ENCODE measurements around the gene DNAAF1. TPM values are rescaled to one million over a fixed set of nuclear protein-coding genes. Genes with fewer than 3 reads are reported as not detected.
A peak's percentile ranks its signal among the peaks of the same experiment; 100 is the strongest.
"Not testable (repeated sequence)": the region's sequence is repeated elsewhere in the genome, so short reads cannot be mapped to it uniquely, and the experiment has no call there.

DNAAF1 gene
- total RNA-seq, 1 donor from 2014 or later = not detected

DNA sequence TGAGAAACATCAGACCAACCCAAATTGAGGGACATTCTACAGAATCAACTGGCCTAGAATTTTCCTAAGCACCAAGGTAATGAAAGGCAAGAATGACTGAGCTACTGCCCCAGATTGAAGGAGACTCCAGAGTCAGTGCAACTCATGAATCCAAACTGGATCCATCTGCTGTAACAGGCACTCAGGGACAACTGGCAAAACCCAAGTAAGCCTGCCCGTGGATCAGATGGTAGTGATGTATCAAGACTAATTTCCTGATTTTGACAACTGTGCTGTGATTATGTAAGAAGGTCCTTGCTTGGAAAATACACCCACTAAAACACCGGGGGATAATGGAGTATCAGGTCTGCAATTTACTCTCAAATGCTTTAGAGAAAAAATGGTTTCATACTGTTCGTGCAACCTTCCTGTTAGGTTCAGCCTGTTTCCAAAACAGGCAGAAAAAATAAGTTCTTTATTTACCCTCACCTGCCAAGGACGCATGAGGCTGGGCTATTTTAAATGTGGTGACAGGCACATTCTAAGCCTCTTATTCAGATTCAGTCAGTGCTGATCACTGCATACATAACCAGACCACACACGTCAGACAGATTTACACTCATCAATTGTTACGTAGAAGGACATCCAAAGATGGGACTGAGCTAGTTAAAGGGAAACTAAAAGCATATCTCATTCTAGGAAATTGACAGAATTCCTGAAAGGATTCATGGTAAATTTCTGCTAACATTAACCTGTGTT is 35.3 kb upstream of the DNAAF1 start:
- Histone ChIP-seq H3K27ac (ENCODE audit: low read depth, low read length) (peak overlapping the region; percentile 68), H3K9me3 (ENCODE audit: control insufficient read depth in 3 of 3, low read length in 3 of 3) (no peaks in the 10 kb centered on the region), H3K27me3 (ENCODE audit: control insufficient read depth in 3 of 3, insufficient read depth in 3 of 3, low read length in 3 of 3) (no peaks in the 10 kb centered on the region), H3K4me1 (ENCODE audit: control insufficient read depth in 3 of 3, insufficient read depth in 3 of 3, low read length in 3 of 3) (peaks cover 17 to 42% (median 41%) of the 10 kb centered on the region in 3 donors), H3K36me3 (ENCODE audit: control insufficient read depth in 3 of 3, insufficient read depth in 3 of 3, low read length in 3 of 3) (peaks cover 0 to 10% (median 9%) of the 10 kb centered on the region in 3 donors), H3K9ac (ENCODE audit: low read depth in 1 of 3, low read length in 3 of 3) (peak overlapping the region in 2 of 3 donors; percentile 17 to 28), H3K4me3 (ENCODE audit: low read length in 3 of 3) (no peak overlapping the region)

DNA sequence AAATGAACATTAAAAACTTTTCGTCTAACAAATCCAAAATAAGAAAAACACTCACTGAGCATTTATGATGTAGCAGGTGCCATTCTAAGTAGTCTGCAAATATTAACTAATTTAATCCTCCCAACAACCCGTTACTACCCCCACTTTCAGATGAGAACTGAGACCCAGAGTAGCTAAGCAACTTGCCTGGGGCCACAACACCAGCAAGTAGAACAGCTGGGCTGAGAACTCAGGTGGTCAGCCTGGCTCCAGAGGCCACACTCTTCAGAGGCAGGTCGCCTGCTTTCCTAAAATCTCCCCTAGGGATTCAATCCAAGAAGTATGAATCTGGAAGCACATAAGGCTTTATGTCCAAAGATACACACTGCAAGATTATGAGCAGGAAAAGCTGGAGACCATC is 34.6 kb upstream of the DNAAF1 start:
- H3K27me3 ChIP-seq (ENCODE audit: control insufficient read depth in 3 of 3, insufficient read depth in 3 of 3, low read length in 3 of 3) = no peaks in the 10 kb centered on the region
- peak overlapping the region in 1 of 3 donors; percentile 50 for H3K9ac ChIP-seq (ENCODE audit: low read depth in 1 of 3, low read length in 3 of 3)
- H3K27ac ChIP-seq (ENCODE audit: low read depth, low read length) = peak overlapping the region; percentile 68
- peaks cover 22 to 49% (median 45%) of the 10 kb centered on the region in 3 donors for H3K4me1 ChIP-seq (ENCODE audit: control insufficient read depth in 3 of 3, insufficient read depth in 3 of 3, low read length in 3 of 3)
- H3K4me3 ChIP-seq (ENCODE audit: low read length in 3 of 3) = no peak overlapping the region
- H3K9me3 ChIP-seq (ENCODE audit: control insufficient read depth in 3 of 3, low read length in 3 of 3) = no peaks in the 10 kb centered on the region
- peaks cover 0 to 10% (median 7%) of the 10 kb centered on the region in 3 donors for H3K36me3 ChIP-seq (ENCODE audit: control insufficient read depth in 3 of 3, insufficient read depth in 3 of 3, low read length in 3 of 3)

DNA sequence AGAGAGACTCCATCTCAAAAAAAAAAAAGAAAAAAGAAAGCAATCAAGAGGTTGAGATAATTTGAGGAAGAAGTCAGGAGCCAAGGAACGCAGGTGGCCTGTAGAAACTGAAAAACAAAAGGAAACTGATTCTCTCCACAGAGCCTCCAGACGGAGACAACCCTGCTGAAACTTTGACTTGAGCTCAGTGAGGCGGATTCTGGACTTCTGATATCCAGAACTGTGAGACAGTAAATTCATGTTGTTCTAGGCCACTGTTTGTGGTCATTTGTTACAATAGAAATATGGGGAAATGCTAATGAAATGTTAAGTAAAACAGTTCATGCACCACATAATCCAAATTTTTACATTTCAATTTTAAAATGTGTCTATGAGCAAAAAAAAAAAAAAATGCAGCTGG is 33.6 kb upstream of the DNAAF1 start:
- no peaks in the 10 kb centered on the region for H3K27me3 ChIP-seq (ENCODE audit: control insufficient read depth in 3 of 3, insufficient read depth in 3 of 3, low read length in 3 of 3)
- peaks cover 0 to 8% (median 7%) of the 10 kb centered on the region in 3 donors for H3K36me3 ChIP-seq (ENCODE audit: control insufficient read depth in 3 of 3, insufficient read depth in 3 of 3, low read length in 3 of 3)
- no peak overlapping the region for H3K9ac ChIP-seq (ENCODE audit: low read depth in 1 of 3, low read length in 3 of 3)
- H3K4me1 ChIP-seq (ENCODE audit: control insufficient read depth in 3 of 3, insufficient read depth in 3 of 3, low read length in 3 of 3) = peaks cover 26 to 47% (median 41%) of the 10 kb centered on the region in 3 donors
- H3K27ac ChIP-seq (ENCODE audit: low read depth, low read length) = no peak overlapping the region
- no peaks in the 10 kb centered on the region for H3K9me3 ChIP-seq (ENCODE audit: control insufficient read depth in 3 of 3, low read length in 3 of 3)
- no peak overlapping the region for H3K4me3 ChIP-seq (ENCODE audit: low read length in 3 of 3)

DNA sequence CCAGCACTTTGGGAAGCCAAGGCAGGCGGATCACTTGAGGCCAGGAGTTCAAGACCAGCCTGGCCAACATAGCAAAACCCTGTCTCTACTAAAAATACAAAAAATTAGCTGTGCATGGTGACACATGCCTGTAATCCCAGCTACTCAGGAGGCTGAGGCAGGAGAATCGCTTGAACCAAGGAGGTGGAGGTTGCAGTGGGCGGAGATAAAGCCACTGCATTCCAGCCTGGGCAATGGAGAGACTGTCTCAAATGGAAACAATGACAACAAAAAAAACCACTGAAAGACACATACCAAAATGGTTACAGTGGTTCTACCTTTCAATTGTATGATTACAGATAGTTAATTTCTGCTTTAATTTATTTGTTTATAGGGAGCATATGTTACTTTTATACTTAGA is 33.2 kb upstream of the DNAAF1 start:
- H3K27ac ChIP-seq (ENCODE audit: low read depth, low read length); H3K27me3 ChIP-seq (ENCODE audit: control insufficient read depth in 3 of 3, insufficient read depth in 3 of 3, low read length in 3 of 3); H3K9me3 ChIP-seq (ENCODE audit: control insufficient read depth in 3 of 3, low read length in 3 of 3); H3K36me3 ChIP-seq (ENCODE audit: control insufficient read depth in 3 of 3, insufficient read depth in 3 of 3, low read length in 3 of 3); H3K9ac ChIP-seq (ENCODE audit: low read depth in 1 of 3, low read length in 3 of 3); H3K4me3 ChIP-seq (ENCODE audit: low read length in 3 of 3): not testable (repeated sequence)
- H3K4me1 ChIP-seq (ENCODE audit: control insufficient read depth in 3 of 3, insufficient read depth in 3 of 3, low read length in 3 of 3) = peaks cover 26 to 45% (median 37%) of the 10 kb centered on the region in 3 donors

DNA sequence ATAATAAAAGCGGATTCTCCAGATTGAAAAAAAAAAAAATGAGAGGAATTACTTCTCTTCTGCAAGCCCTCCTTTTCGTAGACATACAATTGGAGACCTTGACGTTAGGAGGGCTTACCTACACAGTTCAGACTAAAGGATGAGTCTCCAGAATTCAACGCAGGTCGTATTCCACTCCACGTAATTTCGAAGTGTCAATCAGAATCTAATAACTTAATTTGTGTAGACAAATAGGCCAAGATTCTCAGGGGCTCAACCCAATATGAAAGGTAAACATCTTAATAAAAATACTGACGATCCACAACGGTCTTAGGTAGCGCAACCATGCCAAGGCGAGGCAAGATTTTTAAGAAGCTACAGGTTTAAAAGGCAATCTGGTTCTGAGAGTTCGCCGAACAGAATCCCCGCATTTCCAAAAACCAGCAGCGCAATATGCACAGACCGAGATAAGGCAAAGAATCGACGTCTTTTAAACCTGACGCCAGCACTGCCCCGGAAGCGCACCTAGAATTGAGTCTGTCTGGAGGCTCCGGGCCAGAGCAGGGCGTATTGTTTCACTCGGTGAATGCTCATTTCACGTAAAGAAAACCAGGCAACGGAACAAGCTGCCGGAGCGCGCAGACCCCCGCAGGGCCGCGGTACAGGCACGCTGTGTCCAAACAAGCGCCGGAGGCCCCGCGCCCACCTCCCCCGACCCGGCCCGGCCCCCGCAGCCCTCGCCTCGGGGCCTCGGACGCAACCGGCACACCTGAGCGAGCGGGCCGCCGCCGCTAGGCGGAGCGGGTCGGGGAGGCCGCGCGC is 29.0 kb upstream of the DNAAF1 start:
- Histone ChIP-seq H3K4me3 (ENCODE audit: low read length in 3 of 3) (peak overlapping the region; percentile 92 to 97 (median 96)), H3K27ac (ENCODE audit: low read depth, low read length) (peak overlapping the region; percentile 90), H3K27me3 (ENCODE audit: control insufficient read depth in 3 of 3, insufficient read depth in 3 of 3, low read length in 3 of 3) (no peaks in the 10 kb centered on the region), H3K9ac (ENCODE audit: low read depth in 1 of 3, low read length in 3 of 3) (peak overlapping the region; percentile 97 to 99 (median 98)), H3K36me3 (ENCODE audit: control insufficient read depth in 3 of 3, insufficient read depth in 3 of 3, low read length in 3 of 3) (peaks cover 0 to 3% (median 0%) of the 10 kb centered on the region in 3 donors), H3K4me1 (ENCODE audit: control insufficient read depth in 3 of 3, insufficient read depth in 3 of 3, low read length in 3 of 3) (peaks cover 11 to 23% (median 18%) of the 10 kb centered on the region in 3 donors), H3K9me3 (ENCODE audit: control insufficient read depth in 3 of 3, low read length in 3 of 3) (no peaks in the 10 kb centered on the region)

DNA sequence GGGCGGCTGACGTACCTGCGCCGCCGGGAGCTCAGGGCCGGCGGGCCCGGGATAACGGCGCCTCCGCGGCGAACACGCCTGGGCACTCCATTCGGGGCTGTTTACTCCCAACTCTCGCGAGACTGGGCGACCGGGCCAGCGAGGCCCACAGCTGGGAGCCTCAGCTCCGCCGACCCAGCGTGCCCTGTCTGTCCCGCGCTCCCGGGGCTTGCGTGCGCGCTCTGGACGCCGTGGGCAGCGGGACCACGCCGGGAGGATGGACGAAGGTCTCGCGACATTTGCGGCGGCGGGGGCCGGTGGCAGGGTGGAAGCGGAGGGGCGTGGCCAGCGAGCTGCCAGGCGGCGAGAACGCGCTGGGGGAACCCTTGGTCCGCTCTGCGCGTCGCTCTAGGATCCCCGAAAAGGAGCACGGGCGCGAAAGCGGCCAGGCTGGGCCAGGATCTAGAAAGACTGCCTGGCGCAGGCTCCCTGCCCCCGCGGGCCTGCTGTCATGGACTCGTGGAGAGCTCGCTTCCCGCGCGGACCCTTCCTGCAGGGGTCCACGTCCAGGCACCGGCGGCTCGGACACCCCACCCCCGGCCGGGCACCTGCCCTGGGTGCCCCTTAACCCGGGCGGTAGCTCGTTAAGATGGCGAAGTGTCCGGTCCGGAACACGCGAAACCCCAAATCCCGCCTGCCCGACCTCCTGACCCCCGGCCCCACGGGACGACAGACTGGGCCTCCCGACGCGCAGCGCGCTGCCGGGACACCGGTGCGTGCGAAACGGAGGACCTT is 28.2 kb upstream of the DNAAF1 start, which contains the start of gene MBTPS1:
Gene MBTPS1 (minus strand): TSS at position 223 of the 774 bp plus-strand sequence. CDS start 15,159 bp downstream, outside the sequence.
- Histone ChIP-seq H3K4me1 (ENCODE audit: control insufficient read depth in 3 of 3, insufficient read depth in 3 of 3, low read length in 3 of 3) (peaks cover 11 to 23% (median 18%) of the 10 kb centered on the region in 3 donors), H3K27ac (ENCODE audit: low read depth, low read length) (peak within 1 kb of the TSS; percentile 90), H3K4me3 (ENCODE audit: low read length in 3 of 3) (peak within 1 kb of the TSS; percentile 92 to 97 (median 96)), H3K36me3 (ENCODE audit: control insufficient read depth in 3 of 3, insufficient read depth in 3 of 3, low read length in 3 of 3) (peaks cover 0 to 5% (median 0%) of the 10 kb centered on the region in 3 donors), H3K9me3 (ENCODE audit: control insufficient read depth in 3 of 3, low read length in 3 of 3) (no peaks in the 10 kb centered on the region), H3K9ac (ENCODE audit: low read depth in 1 of 3, low read length in 3 of 3) (peak within 1 kb of the TSS; percentile 97 to 99 (median 98)), H3K27me3 (ENCODE audit: control insufficient read depth in 3 of 3, insufficient read depth in 3 of 3, low read length in 3 of 3) (no peaks in the 10 kb centered on the region)

DNA sequence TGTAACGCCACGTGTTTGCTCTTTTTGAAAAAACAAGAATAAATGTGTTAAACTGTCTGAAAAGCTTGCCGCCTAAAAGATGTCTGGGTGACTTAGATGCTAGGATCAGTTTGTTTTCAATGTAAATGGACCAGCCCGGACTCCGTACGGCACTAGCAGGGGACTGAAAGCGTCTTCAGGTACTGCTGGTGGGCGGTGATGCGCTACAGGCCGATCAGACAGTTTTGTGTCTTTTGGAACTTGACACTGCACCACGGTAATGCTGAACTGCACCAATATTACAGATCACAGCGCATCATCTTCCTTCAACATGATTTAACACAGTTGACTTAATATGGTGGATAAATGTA is 27.6 kb upstream of the DNAAF1 start:
- H3K4me1 ChIP-seq (ENCODE audit: control insufficient read depth in 3 of 3, insufficient read depth in 3 of 3, low read length in 3 of 3) = peaks cover 11 to 23% (median 18%) of the 10 kb centered on the region in 3 donors
- peaks cover 0 to 6% (median under 1%) of the 10 kb centered on the region in 3 donors for H3K36me3 ChIP-seq (ENCODE audit: control insufficient read depth in 3 of 3, insufficient read depth in 3 of 3, low read length in 3 of 3)
- no peaks in the 10 kb centered on the region for H3K9me3 ChIP-seq (ENCODE audit: control insufficient read depth in 3 of 3, low read length in 3 of 3)
- peak overlapping the region; percentile 97 to 99 (median 98) for H3K9ac ChIP-seq (ENCODE audit: low read depth in 1 of 3, low read length in 3 of 3)
- peak overlapping the region; percentile 92 to 97 (median 96) for H3K4me3 ChIP-seq (ENCODE audit: low read length in 3 of 3)
- H3K27me3 ChIP-seq (ENCODE audit: control insufficient read depth in 3 of 3, insufficient read depth in 3 of 3, low read length in 3 of 3) = no peaks in the 10 kb centered on the region
- H3K27ac ChIP-seq (ENCODE audit: low read depth, low read length) = peak overlapping the region; percentile 90

DNA sequence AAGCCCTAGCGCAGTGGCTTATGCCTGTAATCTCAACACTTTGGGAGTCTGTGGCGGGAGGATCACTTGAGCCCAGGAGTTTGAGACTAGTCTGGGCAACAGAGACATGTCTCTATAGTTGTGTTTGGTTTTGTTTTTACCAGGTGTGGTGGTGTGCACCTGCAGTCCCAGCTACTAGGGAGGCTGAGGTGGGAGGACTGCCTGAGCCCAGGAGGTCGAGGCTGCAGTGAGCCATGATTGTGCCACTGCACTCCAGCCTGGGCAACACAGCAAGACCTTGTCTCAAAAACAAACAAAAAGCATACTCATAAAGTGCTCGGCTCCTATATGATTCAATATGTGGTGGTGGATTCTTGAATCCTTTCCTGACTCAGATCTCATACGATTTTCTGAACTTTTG is 26.8 kb upstream of the DNAAF1 start:
- H3K9me3 ChIP-seq (ENCODE audit: control insufficient read depth in 3 of 3, low read length in 3 of 3); H3K4me3 ChIP-seq (ENCODE audit: low read length in 3 of 3); H3K27ac ChIP-seq (ENCODE audit: low read depth, low read length); H3K27me3 ChIP-seq (ENCODE audit: control insufficient read depth in 3 of 3, insufficient read depth in 3 of 3, low read length in 3 of 3); H3K9ac ChIP-seq (ENCODE audit: low read depth in 1 of 3, low read length in 3 of 3): not testable (repeated sequence)
- Histone ChIP-seq H3K4me1 (ENCODE audit: control insufficient read depth in 3 of 3, insufficient read depth in 3 of 3, low read length in 3 of 3) (peaks cover 11 to 23% (median 18%) of the 10 kb centered on the region in 3 donors), H3K36me3 (ENCODE audit: control insufficient read depth in 3 of 3, insufficient read depth in 3 of 3, low read length in 3 of 3) (peaks cover 2 to 15% (median 6%) of the 10 kb centered on the region in 3 donors)

DNA sequence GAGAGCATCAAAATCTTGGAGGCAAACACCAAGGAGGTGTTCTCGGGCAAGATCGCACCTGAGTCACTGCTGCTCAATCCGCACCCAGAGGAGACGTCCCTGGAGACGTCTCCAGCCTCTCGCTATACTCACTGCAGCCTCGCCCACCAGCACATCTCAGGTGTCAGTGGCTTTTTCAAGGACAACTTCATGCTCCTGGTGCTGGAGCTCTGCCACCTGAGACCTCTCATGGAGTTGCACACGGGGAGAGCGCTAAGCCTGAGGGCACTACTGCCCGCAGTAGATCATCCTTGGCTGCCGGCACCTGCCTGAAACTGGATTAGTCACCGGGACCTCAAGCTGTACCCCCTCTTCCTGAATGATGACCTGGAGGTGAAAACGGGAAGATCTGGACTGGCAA is 25.7 kb upstream of the DNAAF1 start:
- Histone ChIP-seq H3K27ac (ENCODE audit: low read depth, low read length) (no peak overlapping the region), H3K9ac (ENCODE audit: low read depth in 1 of 3, low read length in 3 of 3) (no peak overlapping the region), H3K9me3 (ENCODE audit: control insufficient read depth in 3 of 3, low read length in 3 of 3) (no peaks in the 10 kb centered on the region), H3K4me1 (ENCODE audit: control insufficient read depth in 3 of 3, insufficient read depth in 3 of 3, low read length in 3 of 3) (peaks cover 11 to 20% (median 16%) of the 10 kb centered on the region in 3 donors), H3K4me3 (ENCODE audit: low read length in 3 of 3) (no peak overlapping the region), H3K27me3 (ENCODE audit: control insufficient read depth in 3 of 3, insufficient read depth in 3 of 3, low read length in 3 of 3) (no peaks in the 10 kb centered on the region), H3K36me3 (ENCODE audit: control insufficient read depth in 3 of 3, insufficient read depth in 3 of 3, low read length in 3 of 3) (peaks cover 5 to 24% (median 13%) of the 10 kb centered on the region in 3 donors)
